CD4-positive, alpha-beta T cell treated with Interleukin-2 at 100 ng/mL for 4 hours (primary cell): ENCODE results near the gene ORC5.
"Not testable (repeated sequence)": the region's sequence is repeated elsewhere in the genome, so short reads cannot be mapped to it uniquely, and the experiment has no call there.

Experiments used
- DNase-seq: peaks from one replicate; pipeline ENCODE4 v3.0.0-alpha.2; 2020; ENCODE audit warnings: low spot score

The ORC5 gene

GRCh38 chr7:104185346-104185745, 22.5 kb downstream of the ORC5 start:
- DNase-seq = no peak

GRCh38 chr7:104179178-104179577, 28.6 kb downstream of the ORC5 start:
- no peak for DNase-seq

GRCh38 chr7:104177565-104178083, 30.2 kb downstream of the ORC5 start:
- DNase-seq = not testable (repeated sequence)

- no peak for DNase-seq
These were observed 31.5 kb downstream of the ORC5 start for GRCh38 chr7:104176332-104176731.

GRCh38 chr7:104175361-104175984, 32.3 kb downstream of the ORC5 start:
- DNase-seq = no peak

- DNase-seq = no peak
These were observed 33.0 kb downstream of the ORC5 start for GRCh38 chr7:104174798-104175197.

- no peak for DNase-seq
These were observed 45.7 kb downstream of the ORC5 start for GRCh38 chr7:104162081-104162480.

- DNase-seq = no peak
These were observed 46.6 kb downstream of the ORC5 start for GRCh38 chr7:104161244-104161643.

- no peak for DNase-seq
These were observed 47.4 kb downstream of the ORC5 start for GRCh38 chr7:104160375-104160774.

- no peak for DNase-seq
These were observed 51.0 kb downstream of the ORC5 start for GRCh38 chr7:104156842-104157277.

GRCh38 chr7:104153287-104153686, 54.5 kb downstream of the ORC5 start:
- no peak for DNase-seq

GRCh38 chr7:104152468-104152867, 55.3 kb downstream of the ORC5 start:
- no peak for DNase-seq

GRCh38 chr7:104150470-104150869, 57.3 kb downstream of the ORC5 start:
- no peak for DNase-seq

GRCh38 chr7:104149822-104150221, 58.0 kb downstream of the ORC5 start:
- DNase-seq = no peak

GRCh38 chr7:104142147-104142546, 65.7 kb downstream of the ORC5 start:
- DNase-seq = no peak

- no peak for DNase-seq
These were observed 69.8 kb downstream of the ORC5 start for GRCh38 chr7:104137971-104138370.

- DNase-seq = no peak
These were observed 70.3 kb downstream of the ORC5 start for GRCh38 chr7:104137511-104137910.

GRCh38 chr7:104136981-104137380, 70.8 kb downstream of the ORC5 start:
- DNase-seq = no peak

GRCh38 chr7:104136561-104136960, 71.3 kb downstream of the ORC5 start:
- no peak for DNase-seq

GRCh38 chr7:104135760-104136558, 71.9 kb downstream of the ORC5 start:
- no peak for DNase-seq

- DNase-seq = no peak
These were observed 74.6 kb downstream of the ORC5 start for GRCh38 chr7:104133238-104133637.

- DNase-seq = no peak
These were observed 77.1 kb downstream of the ORC5 start for GRCh38 chr7:104130726-104131125.

- no peak for DNase-seq
These were observed 80.6 kb downstream of the ORC5 start for GRCh38 chr7:104127204-104127603.
